ENCODE measurements around the gene RNGTT. TPM values are rescaled to one million over a fixed set of nuclear protein-coding genes. Genes with fewer than 3 reads are reported as not detected.

RNGTT gene
- total and polyA plus RNA-seq, 10 of the 15 experiments (the other 5 are each of a cell fraction or from before 2014, with no cell fraction given), result 7.7 to 30.4 (median 22.2) TPM

DNA sequence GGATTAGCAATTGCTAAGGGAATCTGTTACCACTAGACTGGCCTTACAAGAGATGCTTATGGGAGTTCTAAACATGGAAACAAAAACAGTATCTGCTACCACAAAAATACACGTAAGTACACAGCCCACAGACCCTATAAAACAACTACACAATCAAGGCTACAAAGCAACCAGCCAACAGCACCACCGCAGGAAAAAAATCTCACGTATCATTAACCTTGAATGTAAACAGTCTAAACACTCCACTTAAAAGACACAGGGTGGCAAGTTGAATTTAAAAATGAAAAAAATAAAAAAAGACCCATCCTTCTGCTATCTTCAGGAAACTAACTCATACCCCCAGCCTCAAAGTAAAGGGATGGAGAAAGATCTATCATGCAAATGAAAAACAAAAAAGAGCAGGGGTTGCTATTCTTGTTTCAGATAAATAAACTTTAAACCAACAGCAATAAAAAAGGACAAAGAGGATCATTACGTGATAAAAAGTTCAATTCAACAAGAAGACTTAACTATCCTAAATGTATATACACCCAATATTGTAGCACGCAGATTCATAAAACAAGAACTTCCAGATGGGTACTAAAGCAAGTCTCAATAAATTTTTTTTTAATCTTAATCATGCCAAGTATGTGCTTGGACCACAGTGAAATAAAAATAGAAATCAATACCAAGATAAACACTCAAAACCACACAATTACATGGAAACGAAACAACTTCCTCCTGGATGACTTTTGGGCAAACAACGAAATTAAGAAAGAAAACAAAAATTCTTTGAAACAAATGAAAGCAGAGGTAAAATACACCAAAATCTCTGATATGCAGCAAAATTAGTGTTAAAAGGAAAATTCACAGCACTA is 52.3 kb downstream of the RNGTT start (continued):
- TF ChIP-seq RAD51 (IDR thresholded peaks at IDR 0.05), result no peak

DNA sequence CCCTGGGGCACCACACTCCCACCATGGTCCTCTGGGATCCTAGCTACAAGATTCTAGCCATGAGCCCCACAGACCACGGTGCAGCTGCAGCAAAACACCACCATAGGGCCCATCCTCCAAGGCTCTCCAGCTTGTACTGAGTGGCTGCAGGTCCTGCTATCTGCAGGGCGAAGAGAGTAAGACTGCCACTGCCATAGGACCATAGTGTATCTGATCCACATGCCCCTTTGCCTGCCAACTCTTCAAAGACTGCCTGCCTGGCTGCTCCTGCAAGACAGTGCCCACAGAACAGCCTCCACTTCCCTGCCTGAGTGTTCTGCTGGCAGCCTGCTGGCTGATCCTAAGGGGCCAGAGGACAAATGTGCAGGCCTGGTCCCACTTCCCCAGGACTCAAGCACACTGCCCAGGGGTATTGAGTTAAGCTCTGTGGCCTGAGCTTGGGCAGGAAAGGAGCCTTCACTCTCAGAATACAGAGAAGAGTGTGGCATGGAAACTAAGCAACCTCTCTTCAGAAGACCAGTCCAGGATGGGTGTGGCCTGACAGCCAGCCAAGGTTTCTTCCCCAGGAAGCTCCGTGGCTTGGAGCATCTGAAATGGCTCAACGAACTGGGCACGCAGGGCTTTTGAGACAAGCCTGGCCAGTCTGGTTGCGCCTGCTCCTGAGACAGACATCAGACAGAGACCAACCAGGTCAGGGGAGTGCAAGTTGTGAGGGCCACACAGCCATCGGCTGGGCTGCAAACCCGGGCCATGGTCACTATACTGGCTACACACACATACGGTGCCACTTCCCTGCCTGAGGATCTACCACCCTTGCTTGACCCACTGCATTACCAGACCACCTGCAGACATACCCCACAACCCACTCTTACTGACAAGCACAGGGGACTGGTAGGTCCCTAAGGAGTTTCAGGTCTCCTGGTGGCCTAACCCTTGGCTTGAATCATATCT is 54.5 kb downstream of the RNGTT start:
- Histone ChIP-seq H3K9ac (ENCODE audit: control insufficient read depth, insufficient read depth, low read length) (no peak overlapping the region), H3K4me1 (ENCODE audit: control insufficient read depth, insufficient read depth, low read length) (no peaks in the 10 kb centered on the region), H3K9me3 (replicated peaks; ENCODE audit: control insufficient read depth, insufficient read depth, low read length) (peaks cover 4% of the 10 kb centered on the region; the same call in 1 of the 3 replicates), H3K36me3 (ENCODE audit: control insufficient read depth in 2 of 2, insufficient read depth in 2 of 2, low read length in 1 of 2) (peaks cover 0 to 1% of the 10 kb centered on the region in 2 experiments; a peak in 1 of 4 replicates), H3K27ac (ENCODE audit: control insufficient read depth, insufficient read depth) (no peak overlapping the region), H2AFZ (ENCODE audit: control insufficient read depth, low read depth, low read length) (no peak overlapping the region), H3K4me3 (no peak overlapping the region), H3K79me2 (ENCODE audit: control insufficient read depth, insufficient read depth, low read length) (no peaks in the 10 kb centered on the region; the same call in none of the 2 replicates), H3K27me3 (replicated peaks in 1 of 2; ENCODE audit: control insufficient read depth in 2 of 2, insufficient read depth in 2 of 2, low read length in 1 of 2) (no peaks in the 10 kb centered on the region), H4K20me1 (ENCODE audit: control insufficient read depth, insufficient read depth) (no peaks in the 10 kb centered on the region), H3K4me2 (ENCODE audit: control insufficient read depth, insufficient read depth) (no peak overlapping the region)
- TF ChIP-seq ZZZ3 (IDR thresholded peaks at IDR 0.05; ENCODE audit: control insufficient read depth, insufficient read length, low read depth) (no peak), ATF7 (IDR thresholded peaks at IDR 0.05; ENCODE audit: low read depth) (no peak), JUNB (IDR thresholded peaks at IDR 0.05) (no peak), ZNF384 (IDR thresholded peaks at IDR 0.05; ENCODE audit: borderline replicate concordance, low read depth, low read length) (no peak), RCOR1 (conservative IDR thresholded peaks at IDR 0.05; ENCODE audit: low read depth, low read length) (no peak), DPF2 (IDR thresholded peaks at IDR 0.05) (no peak), KAT2A (conservative IDR thresholded peaks at IDR 0.05; ENCODE audit: control insufficient read depth, low read depth, low read length) (no peak), RELA (IDR thresholded peaks at IDR 0.05; ENCODE audit: borderline replicate concordance, partially characterized antibody) (no peak)
- TF ChIP-seq, protein P1, sequence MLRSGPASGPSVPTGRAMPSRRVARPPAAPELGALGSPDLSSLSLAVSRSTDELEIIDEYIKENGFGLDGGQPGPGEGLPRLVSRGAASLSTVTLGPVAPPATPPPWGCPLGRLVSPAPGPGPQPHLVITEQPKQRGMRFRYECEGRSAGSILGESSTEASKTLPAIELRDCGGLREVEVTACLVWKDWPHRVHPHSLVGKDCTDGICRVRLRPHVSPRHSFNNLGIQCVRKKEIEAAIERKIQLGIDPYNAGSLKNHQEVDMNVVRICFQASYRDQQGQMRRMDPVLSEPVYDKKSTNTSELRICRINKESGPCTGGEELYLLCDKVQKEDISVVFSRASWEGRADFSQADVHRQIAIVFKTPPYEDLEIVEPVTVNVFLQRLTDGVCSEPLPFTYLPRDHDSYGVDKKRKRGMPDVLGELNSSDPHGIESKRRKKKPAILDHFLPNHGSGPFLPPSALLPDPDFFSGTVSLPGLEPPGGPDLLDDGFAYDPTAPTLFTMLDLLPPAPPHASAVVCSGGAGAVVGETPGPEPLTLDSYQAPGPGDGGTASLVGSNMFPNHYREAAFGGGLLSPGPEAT (IDR thresholded peaks at IDR 0.05; ENCODE audit: low read depth), result no peak
- TF ChIP-seq, protein P2, sequence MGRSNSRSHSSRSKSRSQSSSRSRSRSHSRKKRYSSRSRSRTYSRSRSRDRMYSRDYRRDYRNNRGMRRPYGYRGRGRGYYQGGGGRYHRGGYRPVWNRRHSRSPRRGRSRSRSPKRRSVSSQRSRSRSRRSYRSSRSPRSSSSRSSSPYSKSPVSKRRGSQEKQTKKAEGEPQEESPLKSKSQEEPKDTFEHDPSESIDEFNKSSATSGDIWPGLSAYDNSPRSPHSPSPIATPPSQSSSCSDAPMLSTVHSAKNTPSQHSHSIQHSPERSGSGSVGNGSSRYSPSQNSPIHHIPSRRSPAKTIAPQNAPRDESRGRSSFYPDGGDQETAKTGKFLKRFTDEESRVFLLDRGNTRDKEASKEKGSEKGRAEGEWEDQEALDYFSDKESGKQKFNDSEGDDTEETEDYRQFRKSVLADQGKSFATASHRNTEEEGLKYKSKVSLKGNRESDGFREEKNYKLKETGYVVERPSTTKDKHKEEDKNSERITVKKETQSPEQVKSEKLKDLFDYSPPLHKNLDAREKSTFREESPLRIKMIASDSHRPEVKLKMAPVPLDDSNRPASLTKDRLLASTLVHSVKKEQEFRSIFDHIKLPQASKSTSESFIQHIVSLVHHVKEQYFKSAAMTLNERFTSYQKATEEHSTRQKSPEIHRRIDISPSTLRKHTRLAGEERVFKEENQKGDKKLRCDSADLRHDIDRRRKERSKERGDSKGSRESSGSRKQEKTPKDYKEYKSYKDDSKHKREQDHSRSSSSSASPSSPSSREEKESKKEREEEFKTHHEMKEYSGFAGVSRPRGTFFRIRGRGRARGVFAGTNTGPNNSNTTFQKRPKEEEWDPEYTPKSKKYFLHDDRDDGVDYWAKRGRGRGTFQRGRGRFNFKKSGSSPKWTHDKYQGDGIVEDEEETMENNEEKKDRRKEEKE (IDR thresholded peaks at IDR 0.05), result no peak
- no TSS peak for BruUV-seq (replicated peaks)
- CTCF ChIA-PET, result interaction anchor here (0.8 to 1.0 kb wide), 2 partner anchors 9 to 38 kb away, joined by 3 to 5 read pairs; no protein-coding TSS in a partner anchor
- RAD21 ChIA-PET (ENCODE audit: unreplicated experiment), result no interaction called here
- SMC1A ChIA-PET (ENCODE audit: uncharacterized antibody, unreplicated experiment), result interaction anchor here (1.0 kb wide), 1 partner anchor 10 kb away, joined by 5 read pairs; no protein-coding TSS in a partner anchor
- POLR2A ChIA-PET, result interaction anchor here (1.2 kb wide), 2 partner anchors 10 to 11 kb away, joined by 3 to 5 read pairs; no protein-coding TSS in a partner anchor
- in situ Hi-C loops (cut with MboI) (no loop called here), intact Hi-C loops (cut with micrococcal nuclease; ENCODE audit: unreplicated experiment) (no loop called here)
- no peak for FAIRE-seq
- DNase-seq (ENCODE audit: low read depth, low spot score), result no peak
- ATAC-seq, result no peak
- over 99% methylated on average over 9 of the region's 9 CpGs for WGBS (ENCODE audit: insufficient coverage, insufficient replicate concordance, low lambda C conversion rate, missing lambda C conversion rate)
